Liver (tissue), 3 donors: Measurements from ENCODE around the gene CDH13.

Source experiments
- FOXA1 ChIP-seq: IDR thresholded peaks from 2 replicates; pipeline ENCODE4 v1.6.1; 2016; ENCODE audit warnings: antibody characterized with exemption
- JUND ChIP-seq, 2 donors: IDR thresholded peaks; 2 replicates each; pipeline ENCODE4 v1.6.1; 2016; ENCODE audit warnings: antibody characterized with exemption in 2 of 2
- RAD21 ChIP-seq, 2 donors: IDR thresholded peaks; 2 replicates each; pipeline ENCODE4 v1.6.1; 2016; ENCODE audit warnings: antibody characterized with exemption in 2 of 2, mild to moderate bottlenecking in 2 of 2
- RXRA ChIP-seq, 2 donors: IDR thresholded peaks; 2 replicates each; pipeline ENCODE4 v1.6.1; 2017 to 2018; ENCODE audit warnings: antibody characterized with exemption in 2 of 2, mild to moderate bottlenecking in 1 of 2
- TAF1 ChIP-seq: conservative IDR thresholded peaks from 2 replicates; pipeline ENCODE4 v1.6.1; 2016; ENCODE audit warnings: antibody characterized with exemption, mild to moderate bottlenecking
- TF ChIP-seq, protein P1 (sequence below): fragments of 150-350 bp; IDR thresholded peaks from 2 replicates; pipeline ENCODE4 v1.5.1; 2017; ENCODE audit warnings: improper control_type of control experiment, low read depth, low read length; ENCODE audit not compliant: missing input control
- TF ChIP-seq, protein P2 (sequence below): IDR thresholded peaks from 2 replicates; pipeline ENCODE4 v1.6.1; 2016; ENCODE audit warnings: antibody characterized with exemption
- donor health status: healthy.
- donor health status: healthy.

DNA sequence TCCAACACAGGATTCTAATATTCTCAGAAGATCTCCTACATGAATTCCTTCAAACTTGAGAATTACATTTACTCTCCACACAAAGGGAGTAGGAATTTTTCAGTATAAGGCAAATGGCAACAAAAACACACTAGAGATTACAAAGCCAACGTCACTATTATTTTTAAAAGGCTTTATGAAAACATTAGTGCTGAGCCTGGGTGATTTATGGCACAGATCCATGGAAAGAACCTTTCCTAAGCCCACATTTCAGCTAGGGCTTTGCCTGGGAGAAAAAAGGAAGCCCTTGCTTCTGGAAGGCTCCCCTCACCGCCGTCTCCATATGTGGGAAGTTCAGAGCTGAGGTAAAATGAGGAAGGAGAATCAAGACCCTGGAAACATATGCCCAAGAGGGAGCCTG is 681.6 kb downstream of the CDH13 start:
- TF ChIP-seq JUND (IDR thresholded peaks at IDR 0.05): no peak
- TF ChIP-seq, protein P1, sequence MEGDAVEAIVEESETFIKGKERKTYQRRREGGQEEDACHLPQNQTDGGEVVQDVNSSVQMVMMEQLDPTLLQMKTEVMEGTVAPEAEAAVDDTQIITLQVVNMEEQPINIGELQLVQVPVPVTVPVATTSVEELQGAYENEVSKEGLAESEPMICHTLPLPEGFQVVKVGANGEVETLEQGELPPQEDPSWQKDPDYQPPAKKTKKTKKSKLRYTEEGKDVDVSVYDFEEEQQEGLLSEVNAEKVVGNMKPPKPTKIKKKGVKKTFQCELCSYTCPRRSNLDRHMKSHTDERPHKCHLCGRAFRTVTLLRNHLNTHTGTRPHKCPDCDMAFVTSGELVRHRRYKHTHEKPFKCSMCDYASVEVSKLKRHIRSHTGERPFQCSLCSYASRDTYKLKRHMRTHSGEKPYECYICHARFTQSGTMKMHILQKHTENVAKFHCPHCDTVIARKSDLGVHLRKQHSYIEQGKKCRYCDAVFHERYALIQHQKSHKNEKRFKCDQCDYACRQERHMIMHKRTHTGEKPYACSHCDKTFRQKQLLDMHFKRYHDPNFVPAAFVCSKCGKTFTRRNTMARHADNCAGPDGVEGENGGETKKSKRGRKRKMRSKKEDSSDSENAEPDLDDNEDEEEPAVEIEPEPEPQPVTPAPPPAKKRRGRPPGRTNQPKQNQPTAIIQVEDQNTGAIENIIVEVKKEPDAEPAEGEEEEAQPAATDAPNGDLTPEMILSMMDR: no peak
- no peak for TF ChIP-seq TAF1
- TF ChIP-seq FOXA1: no peak
- TF ChIP-seq, protein P2, sequence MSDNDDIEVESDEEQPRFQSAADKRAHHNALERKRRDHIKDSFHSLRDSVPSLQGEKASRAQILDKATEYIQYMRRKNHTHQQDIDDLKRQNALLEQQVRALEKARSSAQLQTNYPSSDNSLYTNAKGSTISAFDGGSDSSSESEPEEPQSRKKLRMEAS: no peak
- TF ChIP-seq RAD21 (IDR thresholded peaks at IDR 0.05): no peak
- TF ChIP-seq RXRA (IDR thresholded peaks at IDR 0.05): no peak
